GM21717 (cell line): Measurements from ENCODE around the gene ULK4.

Experiments
- ATAC-seq: cut with Tn5 transposase; IDR thresholded peaks from one replicate; pipeline ENCODE4 v1.9.1; 2021; ENCODE audit warnings: mild to moderate bottlenecking, moderate library complexity; ENCODE audit not compliant: unreplicated experiment

The ULK4 gene

DNA sequence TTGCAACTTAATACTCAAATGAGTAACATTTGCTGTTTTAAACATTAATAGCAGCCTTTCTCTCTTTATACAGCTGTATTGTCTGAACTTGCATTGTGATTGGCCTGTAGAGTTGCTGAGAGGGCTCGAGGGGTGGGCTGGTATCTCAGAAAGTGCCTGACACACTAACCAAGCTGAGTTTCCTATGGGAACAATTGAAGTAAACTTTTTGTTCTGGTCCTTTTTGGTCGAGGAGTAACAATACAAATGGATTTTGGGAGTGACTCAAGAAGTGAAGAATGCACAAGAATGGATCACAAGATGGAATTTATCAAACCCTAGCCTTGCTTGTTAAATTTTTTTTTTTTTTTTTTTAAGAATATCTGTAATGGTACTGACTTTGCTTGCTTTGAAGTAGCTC is 722.3 kb downstream of the ULK4 start:
- ATAC-seq: no peak

DNA sequence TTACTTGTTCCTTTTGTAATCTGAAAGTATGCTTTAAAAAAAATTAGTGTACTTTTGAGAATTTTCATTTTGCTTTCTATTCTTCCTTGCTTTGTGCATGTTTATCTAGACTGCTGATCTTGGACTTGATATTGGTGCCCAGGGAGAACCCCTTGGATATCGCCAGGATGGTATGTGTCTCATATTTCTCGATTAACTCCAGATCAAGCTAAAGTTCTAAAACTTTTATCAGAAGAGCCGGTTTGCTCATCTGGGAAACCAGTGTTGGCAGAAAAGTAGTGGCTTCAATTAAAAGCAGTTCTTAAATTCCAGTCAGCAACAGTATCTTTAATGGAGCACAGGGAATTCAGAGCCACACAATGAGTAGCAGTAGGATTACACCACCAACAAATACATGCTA is 724.0 kb downstream of the ULK4 start:
- no peak for ATAC-seq

DNA sequence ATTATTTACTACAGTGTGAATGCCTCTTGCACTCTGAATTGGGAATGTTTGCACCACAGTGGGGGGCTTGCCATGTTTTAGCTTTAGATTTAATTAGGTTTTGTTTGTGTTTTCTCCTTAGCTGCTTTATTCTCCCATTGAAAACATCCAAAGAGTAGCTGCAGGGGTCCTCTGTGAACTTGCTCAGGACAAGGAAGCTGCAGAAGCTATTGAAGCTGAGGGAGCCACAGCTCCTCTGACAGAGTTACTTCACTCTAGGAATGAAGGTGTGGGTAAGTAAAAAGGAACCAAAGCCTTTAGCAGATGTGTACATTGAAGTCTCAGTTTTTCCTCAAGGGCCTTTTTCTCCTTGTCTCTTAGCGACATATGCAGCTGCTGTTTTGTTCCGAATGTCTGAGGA is 725.7 kb downstream of the ULK4 start:
- ATAC-seq: no peak

DNA sequence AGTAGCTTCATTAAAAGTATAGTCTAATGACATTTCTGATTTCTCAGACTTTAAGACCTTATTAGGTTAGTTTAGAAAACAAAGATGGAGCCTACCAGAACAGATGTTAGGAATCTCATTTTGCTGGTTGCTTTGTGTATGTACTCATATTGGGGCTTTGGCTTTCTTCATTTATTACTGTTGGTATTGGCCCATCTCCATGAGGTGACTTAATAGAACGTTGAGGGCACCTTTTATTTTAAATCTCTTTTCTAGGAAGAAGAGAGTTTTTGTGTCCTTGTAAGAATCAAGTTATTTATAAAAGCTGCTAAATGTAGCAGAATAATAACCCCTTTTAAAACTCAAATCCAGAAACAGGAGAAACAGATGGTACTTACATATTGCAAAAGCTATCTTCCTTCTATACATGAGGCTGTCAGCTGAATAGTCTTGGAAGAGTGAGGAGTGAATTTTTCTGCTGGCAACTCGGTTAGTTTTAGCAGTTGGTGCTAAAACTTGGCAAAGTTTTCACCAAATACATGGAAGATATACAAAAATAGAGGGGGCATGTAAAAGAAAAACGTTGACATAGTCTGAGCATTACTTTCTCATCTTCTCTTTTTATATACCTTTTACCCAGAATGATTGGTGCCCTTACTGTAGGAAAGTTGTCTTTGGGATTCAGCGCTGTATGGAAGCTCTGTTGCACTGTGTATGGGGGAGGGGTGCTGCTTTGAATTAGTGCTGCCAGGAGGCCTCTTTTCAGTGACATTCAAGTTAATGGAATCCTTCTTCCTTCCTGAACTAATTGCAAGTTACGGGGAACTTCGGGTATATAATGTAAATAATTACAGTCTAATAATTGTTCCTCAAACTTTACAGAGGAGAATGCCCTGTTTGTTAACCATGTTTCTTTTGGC is 726.8 kb downstream of the ULK4 start:
- ATAC-seq: no peak

DNA sequence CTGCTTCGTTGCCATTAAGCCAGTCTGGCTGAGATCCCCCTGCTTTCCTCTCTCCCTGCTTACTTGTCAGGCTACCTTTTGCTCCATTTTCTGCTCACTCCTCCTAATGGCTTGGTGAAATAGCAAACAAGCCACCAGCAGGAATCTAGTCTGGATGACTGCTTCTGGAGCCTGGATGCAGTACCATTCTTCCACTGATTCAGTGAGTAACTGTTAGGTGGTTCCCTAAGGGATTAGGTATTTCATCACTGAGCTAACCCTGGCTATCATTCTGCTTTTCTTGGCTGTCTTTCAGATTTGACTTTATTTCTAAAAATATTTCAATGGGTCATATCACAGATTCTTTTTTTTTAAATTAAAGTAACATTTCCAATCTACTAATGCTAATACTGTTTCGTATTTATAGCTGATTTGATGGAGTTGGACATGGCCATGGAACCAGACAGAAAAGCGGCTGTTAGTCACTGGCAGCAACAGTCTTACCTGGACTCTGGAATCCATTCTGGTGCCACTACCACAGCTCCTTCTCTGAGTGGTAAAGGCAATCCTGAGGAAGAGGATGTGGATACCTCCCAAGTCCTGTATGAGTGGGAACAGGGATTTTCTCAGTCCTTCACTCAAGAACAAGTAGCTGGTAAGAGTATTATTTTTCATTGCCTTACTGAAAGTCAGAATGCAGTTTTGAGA is 737.6 kb downstream of the ULK4 start:
- no peak for ATAC-seq

DNA sequence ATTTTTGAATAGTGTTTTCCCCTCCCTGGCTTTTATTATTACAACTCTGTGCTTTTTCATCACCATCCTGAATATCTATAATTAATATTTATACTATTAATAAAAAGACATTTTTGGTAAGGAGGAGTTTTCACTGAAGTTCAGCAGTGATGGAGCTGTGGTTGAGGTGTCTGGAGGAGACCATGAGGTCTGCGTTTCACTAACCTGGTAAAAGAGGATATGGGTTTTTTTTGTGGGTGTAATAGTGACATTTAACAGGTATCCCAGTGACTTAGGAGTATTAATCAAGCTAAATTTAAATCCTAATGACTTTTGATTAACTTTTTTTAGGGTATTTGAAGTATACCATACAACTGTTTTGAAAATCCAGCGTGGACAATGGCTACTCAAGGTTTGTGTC is 738.2 kb downstream of the ULK4 start:
- ATAC-seq: no peak

DNA sequence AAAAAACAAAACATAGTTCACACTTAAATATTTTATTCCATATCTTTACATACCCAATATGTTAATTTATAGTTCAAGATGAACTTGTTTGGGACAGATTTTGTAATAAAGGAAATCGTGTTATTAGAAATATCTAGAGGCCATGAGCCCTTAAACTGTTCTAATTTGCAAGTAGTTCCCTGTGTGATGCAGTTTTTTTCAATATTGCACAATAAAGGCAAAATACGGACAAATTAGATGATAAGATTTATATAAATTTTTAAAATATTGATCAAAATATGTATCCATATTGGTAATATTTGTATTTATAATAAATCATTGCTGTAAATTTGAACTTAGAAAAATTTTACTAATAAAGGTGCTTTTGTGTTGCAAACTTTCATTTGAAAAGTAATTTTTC is 738.8 kb downstream of the ULK4 start:
- no peak for ATAC-seq

DNA sequence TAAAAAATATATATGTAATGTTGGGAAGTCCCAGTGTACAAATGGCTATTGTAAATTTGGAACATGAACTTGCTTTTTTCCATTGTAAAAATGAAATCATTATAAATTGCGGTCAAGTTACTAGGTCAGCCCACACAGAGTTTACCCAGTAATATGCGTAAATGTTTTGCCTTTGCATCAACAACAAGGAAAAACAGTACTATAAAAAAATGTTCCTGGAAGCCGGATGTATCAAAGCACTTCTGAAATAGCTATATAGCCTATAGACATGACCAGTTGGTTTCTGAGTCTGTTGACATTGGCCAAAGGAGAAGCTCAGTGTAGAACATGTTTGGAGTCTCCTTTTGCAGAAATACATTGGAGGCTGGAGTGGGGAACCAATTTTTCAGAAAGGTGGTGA is 739.4 kb downstream of the ULK4 start:
- ATAC-seq: no peak

DNA sequence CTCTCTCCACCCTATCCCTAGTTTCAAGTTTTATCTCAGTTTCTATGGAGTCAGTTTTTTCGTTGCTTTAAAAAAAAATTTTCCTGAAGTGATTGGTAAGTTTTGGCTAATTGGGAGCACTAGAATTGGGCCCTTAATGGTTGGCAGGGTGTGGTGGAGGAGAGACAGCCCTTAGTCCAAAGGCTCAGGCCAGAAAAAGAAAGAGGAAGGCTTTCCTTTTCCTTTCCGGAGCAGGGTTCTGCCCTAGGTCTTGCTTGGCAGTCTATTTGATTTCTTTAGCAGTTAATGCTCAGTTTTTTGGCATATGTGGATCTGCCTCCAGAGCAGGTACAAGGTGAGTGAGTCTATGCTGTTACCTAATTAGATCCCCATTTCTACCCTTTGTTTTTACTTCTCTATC is 739.9 kb downstream of the ULK4 start:
- no peak for ATAC-seq

DNA sequence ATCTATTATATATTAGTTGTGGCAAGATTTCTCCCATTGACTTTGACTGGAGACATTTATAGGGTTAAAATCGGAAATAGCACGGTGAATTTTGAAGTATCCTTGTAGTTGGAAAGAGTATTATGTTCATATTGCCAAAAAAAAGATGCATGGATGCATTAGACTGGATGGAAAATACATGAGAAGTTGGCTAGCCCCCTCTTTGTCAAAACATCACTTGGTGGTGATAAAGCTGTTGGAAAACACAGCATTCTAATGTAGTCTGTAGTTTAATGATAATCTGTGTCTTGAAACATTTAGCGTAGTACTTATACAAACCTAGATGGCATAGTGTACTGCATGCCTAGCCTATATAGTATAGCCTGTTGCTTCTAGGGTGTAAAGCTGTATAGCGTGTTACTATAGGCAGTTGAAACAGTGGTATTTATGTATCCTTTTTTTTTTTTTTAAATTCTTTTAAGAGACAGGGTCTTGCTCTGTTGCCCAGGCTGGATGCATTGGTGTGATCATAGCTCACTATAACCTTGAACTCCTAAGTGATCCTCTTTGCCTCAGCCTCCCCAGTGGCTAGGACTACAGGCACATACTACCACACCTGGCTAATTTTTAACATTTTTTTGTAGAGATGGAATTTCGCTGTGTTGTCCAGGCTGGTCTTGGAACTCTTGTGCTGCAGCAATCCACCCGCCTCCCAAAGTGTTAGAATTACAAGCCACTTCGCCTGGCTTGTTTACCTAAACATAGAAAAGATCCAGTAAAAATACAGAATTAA is 740.8 kb downstream of the ULK4 start:
- ATAC-seq: no peak

DNA sequence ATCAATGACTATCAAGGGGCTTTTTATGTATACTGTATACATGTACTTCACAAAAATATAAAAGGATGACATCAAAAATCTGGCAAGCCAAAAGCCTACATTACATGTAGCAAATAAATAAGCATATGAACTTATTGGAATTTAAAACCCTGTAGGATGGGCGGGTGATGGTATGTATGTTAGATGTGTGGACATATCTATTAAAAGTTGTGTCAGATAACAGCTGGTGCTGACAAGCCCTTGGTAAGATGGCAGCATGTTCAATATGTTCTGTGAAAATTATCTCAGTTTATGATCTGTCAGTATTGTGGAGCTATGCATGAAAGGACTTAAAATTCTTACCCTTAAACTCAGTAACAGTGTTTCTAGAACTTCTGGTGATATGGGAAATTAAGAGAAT is 742.5 kb downstream of the ULK4 start:
- no peak for ATAC-seq

DNA sequence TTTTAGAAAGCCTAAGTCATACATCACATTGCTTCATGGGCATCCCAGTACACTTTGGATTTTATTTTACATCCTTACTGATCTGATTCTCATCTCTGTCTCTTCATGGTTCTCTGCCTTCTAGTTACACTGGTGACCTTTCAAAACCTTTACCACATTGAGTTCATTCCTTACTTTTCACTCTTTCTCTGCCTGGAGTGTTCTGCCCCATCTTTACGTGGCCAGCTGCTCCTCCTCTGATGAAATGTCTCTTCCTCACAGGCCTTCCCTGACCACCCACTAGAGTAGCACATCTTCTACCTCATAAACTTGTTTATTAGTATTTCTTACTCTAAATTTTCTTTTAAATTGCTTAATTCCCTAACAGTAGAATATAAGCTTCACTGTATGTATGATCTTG is 744.9 kb downstream of the ULK4 start:
- no peak for ATAC-seq

DNA sequence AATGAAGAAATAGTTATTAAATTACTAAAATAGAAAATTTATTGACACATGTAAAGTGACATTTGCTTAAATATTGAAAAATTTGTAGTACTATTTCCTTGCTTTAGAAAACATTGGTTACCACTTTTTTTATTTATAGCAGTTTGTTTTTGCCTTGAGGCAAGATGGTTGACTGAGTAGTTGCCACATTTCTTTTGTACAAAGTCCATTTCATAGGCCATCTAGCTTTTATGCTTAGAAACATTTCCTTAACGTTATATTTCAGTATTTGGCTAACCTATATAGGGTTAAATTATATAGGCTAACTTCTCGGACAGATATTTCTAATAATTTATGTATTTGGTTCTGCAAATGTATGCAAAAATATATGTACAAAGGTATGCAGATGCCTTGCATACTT is 745.5 kb downstream of the ULK4 start:
- no peak for ATAC-seq

DNA sequence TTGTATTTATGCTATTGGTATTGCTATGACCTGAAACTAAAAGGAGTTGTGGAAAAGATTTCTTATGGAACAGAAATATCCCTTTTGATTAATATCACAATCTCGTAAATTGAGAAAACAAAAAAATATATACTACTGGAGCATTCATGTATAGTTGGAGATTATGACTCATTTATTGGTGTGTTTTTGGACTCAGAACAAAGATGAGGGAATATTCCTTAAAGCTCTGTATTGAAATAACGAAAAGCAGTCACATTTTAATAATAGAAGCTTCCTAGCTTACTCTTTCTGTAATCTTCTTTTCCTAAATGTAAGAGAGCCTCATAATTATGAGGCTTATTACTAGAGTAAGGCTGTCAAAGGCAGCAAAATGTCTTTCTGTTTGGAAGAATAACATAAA is 748.3 kb downstream of the ULK4 start:
- ATAC-seq: no peak

DNA sequence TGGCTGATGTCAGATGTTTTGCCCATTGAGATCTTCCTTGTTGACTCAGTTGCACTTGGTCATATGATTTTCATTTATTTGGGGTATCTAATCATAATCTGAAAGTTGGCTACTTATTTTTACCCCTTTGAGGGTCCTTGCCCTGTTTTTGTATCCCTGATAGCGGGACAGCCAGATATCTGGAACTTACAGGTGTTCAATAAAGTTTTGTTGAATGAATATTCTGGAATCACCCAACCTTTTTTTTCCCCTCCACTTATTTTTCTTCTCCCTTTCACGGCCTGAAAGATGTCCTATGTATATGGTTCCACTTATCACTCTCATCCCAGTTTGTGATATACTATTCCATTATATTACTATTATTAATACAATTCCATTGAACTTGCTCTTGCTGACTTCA is 749.8 kb downstream of the ULK4 start:
- ATAC-seq: no peak

DNA sequence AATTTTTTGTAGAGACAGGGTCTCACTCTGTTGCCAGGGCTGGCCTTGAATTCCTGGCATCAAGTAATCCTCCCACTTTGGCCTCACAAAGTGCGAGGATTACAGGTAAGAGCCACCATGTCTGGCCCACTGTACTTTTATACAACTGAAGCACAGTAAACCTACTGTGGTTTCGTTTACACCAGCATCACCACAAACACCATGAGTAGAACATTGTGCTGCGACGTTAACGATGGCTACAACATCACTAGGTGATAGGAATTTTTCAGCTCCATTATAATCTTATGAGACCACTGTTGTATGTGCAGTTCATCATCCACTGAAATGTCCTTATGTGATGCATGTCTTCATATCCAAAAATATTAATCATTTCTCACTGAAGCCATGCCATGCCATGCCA is 750.9 kb downstream of the ULK4 start:
- ATAC-seq: no peak

DNA sequence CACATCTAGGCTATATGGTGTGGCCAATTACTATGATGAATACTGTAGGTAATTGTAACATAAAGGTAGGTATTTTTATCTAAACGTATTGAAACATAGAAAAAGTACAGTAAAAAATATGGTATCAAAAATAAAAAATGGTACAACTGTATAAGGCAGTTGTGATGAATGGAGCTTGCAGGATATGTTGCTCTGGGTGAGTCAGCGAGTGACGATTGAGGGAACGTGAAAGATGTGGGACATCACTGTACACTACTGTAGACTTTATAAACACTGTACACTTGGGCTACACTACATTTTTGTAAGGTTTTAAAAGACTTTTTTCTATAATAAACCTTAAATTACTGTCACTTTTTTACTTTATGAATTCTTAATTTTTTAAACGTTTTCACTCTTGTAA is 752.3 kb downstream of the ULK4 start:
- ATAC-seq: no peak

DNA sequence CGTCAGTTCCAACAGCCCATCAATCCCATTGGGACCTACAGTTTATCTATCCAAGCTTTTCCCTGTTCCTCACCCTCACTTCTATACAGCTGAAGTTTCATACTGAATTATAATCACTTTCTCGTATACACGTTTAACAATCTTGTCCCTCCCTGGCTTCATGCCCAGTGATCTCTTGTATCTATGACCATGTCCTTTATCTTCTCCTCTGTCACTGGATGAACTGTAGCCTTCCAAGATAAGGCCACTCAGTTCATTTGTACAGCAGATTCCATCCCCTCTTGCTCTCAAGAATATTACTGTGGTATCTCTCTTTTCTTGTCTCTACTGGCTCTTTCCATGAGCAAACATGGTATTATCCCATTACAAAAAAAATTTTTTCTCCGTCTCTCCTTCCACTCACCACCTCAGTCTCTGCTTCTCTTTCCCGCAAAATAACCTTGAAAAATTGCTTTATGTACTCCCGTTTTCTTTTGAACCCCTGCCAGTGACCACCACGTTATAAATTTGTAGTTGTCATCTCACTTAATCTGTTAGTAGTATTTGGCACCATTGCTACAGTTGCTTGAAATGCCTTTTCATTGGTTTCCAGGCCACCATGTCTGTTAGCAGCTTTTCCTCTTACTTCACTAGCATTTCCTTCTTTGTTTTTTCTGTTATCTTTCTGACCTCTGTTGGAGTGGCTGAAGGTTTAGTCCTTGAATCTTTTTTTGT is 753.2 kb downstream of the ULK4 start:
- no peak for ATAC-seq

DNA sequence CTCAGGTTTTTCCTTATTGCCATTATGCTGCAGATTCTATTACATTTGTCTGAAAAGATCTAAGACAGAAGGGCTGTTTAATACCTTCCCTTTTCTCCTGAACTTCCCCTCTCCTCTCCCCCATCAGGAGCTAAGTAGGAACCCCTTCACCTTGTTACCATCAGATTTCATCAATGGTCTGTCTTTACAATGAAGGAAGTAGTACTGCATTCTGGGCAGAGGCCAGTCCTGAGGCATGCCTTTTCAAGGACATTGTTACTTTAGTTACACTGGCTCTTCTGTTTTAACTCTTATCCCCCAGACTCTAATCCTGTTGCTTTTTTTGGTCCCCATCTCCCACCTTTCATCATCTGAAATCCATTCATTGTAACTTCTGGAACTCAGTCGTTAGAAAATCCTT is 754.5 kb downstream of the ULK4 start:
- no peak for ATAC-seq

DNA sequence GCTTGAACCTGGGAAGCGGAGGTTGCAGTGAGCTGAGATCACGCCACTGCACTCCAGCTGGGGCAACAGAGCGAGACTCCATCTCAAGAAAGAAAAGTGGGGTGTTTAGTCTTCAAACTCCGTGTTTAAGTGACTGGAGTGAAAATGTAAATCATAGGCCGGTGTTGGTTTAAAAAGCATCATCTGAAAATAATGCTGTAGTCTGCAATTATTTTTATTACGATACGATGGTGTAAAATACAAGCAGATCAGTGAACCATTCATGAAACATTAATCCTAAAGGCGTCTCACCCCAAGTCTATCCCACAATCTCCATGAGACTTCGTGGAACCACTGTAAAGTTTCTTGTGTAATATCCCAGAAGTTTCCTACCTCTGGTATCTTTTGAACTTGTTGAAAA is 756.3 kb downstream of the ULK4 start:
- ATAC-seq: no peak

DNA sequence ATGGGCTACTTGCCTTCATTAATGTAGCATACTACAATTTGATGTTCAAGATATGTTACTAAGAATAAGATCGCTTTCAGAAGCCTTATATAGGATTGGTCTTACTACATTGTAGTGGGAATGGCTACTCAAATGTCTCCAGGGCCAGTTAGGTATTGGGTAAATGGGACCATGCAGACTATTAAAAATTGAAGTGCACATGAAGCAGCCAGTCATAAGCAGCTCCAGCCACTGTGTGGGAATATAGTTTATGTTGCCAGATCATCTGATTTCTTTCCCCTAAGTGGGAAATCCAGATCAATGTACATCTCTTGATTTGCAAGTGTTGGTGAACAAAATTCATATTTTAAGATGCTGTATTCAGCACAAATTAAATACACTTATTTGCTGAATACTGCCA is 757.5 kb downstream of the ULK4 start:
- ATAC-seq: no peak
